NCI-H526 (cell line): ENCODE data around the gene PLXND1.
"Not testable (repeated sequence)": the region's sequence is repeated elsewhere in the genome, so short reads cannot be mapped to it uniquely, and the experiment has no call there.

Experiments
- DNase-seq, 2 experiments: peaks; one replicate each; lab custom pipeline; 2025; lab: John Stamatoyannopoulos, UW

Gene PLXND1

DNA sequence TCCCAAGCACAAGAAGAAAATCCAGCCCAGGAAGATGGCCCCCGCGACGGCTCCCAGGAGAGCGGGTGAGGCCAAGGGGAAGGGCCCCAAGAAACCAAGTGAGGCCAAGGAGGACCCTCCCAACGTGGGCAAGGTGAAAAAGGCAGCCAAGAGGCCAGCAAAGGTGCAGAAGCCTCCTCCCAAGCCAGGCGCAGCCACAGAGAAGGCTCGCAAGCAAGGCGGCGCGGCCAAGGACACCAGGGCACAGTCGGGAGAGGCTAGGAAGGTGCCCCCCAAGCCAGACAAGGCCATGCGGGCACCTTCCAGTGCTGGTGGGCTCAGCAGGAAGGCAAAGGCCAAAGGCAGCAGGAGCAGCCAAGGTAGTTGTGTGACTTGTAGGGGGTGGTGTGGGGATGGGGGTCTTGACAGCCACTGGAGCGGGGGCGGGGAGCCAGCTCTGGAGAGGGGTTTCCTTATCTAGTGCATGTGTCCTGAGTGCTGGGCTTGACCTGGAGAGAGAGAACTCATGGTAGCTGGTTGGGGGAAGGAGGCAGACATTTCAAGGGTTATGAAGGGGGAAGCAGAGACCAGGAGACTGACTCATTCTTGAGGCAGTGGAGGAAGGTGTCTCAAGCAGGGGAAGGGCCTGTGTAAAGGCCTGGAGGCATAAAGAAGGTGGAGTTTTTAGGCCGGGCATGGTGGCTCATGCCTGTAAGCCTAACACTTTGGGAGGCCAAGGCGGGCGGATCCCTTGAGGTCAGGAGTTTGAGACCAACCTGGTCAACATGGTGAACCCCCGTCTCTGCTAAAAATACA is 57.3 kb downstream of the PLXND1 start:
- DNase-seq: no peak

DNA sequence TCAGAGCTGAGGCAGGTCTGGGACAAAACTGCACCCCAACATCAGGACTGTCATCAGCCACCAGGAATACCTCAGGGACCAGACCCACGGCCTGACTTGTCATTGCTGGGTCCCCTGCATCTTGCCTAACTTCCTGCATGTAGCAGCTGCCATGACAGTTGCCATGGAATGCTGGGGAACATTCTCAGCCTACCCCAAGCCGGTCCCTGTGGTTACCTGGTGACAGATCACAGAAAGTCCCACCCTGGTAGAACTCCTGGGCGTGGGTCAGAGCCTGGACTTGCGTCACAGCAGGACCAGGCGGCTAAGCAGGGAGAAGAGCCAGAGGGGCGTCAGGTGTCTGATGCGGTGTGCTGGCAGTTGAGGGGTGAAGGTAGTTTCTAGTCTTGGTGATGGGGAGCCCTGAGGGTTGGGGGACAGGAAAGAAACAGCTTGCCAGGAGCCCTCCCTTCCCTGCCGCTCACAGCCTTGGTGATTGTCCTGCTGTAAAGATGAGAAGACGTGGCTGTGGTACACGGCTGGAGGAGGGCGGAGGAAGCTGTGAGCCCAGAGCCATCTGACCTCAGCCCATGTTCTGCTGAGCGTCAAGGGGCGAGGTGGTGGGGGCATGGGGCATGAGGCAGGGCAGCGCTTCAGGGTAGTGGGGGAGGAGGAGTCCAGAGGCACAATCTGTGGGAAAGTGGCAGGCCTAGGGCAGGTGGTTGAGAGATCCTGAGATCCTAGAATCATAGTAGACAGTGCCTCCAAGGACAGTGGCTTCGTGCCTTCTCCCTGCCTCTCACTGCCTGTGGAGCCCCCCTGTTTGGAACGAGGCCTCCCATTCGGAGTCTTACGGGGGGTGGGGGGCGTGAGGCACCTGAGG is 58.1 kb downstream of the PLXND1 start:
- no peak for DNase-seq

DNA sequence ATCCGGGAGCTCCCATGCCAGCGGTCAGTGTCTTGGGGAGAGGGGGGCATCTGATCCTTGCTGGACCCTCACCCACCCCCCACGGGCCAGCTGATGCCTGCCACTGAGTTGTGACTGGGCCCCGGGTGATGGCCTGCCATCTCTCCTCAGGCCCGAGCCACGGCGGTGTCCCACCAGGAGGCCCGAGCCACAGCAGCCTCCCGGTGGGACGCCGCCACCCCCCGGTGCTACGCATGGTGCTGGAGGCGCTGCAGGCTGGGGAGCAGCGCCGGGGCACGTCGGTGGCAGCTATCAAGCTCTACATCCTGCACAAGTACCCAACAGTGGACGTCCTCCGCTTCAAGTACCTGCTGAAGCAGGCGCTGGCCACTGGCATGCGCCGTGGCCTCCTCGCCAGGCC is 59.2 kb downstream of the PLXND1 start:
- DNase-seq: no peak

DNA sequence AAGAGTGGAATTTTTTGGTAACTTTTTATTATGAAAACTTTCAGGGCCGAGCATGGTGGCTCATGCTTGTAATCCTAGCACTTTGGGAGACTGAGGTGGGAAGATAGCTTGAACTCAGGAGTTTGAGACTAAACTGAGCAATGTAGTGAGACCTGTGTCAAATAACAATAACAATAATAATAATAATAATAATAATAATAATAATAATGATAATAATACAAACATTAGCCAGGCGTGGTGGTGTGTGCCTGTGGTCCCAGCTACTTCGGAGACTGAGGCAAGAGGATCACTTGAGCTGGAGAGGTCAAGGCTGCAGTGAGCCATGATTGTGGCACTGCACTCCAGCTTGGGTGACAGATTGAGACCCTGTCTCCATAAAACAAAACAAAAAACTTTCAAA is 60.5 kb downstream of the PLXND1 start:
- not testable (repeated sequence) for DNase-seq

DNA sequence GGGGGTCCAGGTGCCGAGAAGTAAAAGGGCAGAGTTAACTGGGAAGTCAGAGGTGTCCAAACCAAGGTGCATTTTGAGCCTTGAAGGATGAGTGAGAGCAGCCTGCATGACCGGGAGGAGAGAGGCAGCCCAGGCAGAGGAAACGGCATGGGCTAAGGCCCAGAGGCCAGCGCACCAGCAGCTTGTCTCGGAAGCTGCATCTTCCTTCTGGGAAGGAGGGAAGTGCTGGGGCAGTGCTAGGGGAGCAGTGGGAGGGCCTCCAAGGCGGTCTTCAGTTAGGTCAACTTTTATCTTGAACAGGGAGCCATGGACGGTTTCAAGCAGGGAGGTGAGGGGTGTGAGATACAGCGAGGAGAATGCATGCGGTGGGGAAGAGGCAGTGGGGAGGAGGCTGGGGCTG is 62.5 kb downstream of the PLXND1 start:
- DNase-seq: no peak

DNA sequence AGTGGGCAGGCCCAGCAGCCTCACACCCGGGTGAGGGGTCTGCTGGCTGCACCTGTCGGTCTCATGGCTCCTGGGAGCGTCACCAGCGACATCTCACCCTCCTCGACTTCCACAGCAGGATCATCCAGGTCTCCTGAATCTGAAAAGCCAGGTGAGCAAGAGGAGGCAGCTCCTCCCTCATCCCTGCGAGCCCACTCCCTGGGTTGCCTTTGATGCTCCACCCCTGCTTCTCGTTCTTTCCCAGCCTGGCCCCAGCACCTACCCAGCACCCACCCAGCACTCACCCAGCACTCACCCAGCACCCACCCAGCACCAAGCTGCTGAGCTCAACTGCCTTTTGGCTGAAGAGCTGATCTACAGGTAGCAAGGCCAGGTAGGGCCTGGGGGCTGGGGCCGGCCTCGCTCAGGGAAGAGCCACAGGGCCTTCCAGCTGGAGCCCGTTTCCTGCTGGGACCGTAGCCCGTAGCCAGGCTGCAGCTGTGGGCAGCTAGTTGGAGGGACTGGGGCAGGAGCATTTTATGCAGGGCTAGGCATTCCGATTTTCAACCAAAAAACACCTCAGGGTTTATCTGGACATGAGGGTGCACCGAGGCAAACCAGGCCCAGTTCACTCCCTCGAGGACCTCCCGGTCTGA is 63.2 kb downstream of the PLXND1 start, which contains the start of gene H1-8:
Gene H1-8 (plus strand): TSS at position 20 of the 635 bp plus-strand sequence. CDS start 44 bp downstream, at position 64.
- no peak for DNase-seq

DNA sequence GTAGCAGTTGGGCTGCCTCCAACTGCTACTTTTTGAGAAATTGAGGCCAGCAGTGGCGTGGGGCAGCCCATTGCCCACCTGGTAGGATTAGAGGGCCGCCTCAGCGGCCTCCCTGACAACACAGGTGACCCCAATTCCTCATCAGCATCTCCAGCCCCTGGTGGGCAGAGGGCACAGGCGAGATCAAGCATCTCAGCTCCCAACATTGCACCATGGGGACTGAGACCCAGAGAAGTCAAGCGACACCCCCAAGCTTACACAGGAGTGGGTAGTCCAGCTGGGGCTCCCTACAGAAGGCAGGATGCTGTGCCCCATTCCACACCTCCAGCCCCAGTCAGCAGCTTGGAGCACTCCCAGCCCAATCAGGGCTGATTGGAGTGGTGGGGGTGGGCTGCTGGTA is 63.7 kb downstream of the PLXND1 start:
- DNase-seq: no peak

DNA sequence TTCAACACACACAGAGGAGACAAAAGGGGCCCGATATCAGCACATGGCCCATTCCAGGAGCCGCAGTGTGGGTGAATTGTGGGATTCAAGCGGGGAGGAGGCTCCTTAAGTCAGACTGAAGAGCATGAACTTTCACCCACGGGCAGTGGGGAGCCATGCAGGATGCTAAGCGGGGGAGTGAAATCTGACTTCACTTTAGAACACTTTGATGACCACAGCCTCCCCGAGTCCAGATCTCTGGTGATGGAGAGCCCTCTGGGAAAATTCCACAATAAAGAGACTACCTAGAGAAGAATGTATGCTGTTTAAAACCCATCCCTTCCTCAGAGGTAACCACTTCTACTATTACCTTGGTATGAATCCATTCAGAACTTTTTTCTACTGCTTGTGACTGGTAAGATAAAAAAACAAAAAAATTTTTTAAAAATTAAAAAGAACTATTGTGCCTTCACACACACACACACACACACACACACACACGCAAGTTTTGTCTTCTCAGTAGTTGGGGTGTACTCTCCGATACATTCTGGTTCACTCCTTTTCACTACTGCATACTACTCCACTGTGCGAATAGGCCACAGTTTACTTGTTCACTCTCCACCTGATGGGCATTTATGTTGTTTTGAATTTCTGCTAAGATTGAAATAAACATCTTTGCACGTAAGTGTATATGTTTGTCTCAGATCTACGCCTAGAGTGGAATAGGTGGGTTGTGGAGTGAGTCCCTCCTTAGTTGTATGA is 65.5 kb downstream of the PLXND1 start:
- DNase-seq: no peak

DNA sequence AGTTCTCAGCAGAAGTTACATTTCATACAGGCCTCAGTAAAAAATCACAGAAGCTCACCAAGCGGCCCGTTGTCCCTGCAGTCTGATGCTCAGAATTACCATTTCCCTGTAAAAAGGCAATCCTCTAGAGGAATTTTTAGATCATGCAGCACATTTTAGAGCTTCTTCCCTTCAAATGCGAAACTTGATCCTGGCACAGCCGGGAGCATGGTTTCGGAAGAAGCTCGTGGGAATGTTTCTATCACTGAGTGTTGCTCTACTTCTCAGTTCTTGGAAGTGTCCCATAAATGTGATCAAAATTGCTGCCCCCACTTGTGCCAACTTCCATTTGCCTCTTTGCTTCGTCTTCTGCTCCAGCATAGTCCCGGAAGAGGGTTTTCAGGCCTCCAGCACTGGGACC is 67.3 kb downstream of the PLXND1 start:
- DNase-seq: no peak

DNA sequence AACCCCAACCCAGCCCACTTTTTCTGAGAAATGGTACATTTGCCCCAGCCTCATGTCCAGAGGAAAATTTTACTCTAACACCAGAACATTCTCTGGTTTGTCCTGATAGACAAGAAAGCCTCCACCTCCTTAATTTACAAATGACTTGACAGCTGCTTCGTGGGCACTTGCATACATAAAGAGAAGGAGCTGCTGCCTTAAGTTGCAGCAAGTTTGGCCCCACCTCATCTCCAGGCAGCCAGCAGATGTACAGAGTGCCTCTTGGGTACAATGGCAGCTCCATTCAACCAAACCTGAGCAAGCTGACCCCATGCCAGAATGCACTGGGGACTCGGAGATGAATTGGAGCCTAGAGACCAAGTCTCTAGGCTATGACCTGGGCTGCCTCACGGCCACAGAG is 69.7 kb downstream of the PLXND1 start:
- DNase-seq: no peak

DNA sequence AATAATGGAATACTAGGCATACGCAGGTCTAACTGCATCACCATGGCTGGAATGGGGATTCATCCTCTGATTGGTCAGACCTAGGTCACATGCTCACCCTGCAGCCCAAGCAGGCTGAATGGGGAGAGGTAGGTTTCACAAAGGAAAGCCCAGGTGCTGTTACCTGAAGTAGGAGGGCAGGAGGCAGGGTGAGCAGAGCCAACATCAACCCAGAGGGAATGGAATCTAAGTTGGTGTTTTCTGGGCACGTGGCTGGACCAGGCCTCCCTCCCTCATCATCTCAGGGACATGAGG is 70.2 kb downstream of the PLXND1 start:
- no peak for DNase-seq

DNA sequence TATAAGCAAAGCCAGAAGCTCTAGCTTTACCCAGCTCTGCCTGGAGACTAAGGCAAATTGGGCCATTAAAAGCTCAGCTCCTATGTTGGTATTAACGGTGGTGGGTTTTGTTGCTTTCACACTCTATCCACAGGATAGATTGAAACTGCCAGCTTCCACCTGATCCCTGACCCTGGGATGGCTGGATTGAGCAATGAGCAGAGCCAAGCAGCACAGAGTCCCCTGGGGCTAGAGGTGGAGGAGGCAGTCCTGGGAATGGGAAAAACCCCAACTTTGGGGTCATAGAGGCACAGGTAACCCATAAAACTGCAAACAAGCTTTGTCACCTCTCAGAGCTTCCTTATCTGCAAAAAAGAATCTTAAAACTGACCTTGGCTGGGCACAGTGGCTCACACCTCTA is 71.4 kb downstream of the PLXND1 start:
- no peak for DNase-seq

DNA sequence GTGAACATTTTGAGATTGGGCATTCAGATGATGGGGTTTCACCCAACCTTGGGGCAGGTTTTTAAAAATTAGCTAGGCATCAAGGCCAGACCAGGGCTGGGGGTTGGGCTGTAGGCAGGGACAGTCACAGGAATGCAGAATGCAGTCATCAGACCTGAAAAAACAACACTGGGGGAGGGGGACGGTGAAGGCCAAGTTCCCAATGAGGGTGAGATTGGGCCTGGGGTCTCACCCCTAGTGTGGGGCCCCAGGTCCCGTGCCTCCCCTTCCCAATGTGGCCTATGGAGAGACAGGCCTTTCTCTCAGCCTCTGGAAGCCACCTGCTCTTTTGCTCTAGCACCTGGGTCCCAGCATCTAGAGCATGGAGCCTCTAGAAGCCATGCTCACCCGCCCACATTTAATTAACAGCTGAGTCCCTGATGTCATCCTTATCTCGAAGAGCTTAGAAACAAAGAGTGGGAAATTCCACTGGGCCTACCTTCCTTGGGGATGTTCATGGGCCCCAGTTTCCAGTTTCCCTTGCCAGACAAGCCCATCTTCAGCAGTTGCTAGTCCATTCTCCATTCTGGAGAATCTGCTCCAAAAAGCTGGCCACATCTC is 71.9 kb downstream of the PLXND1 start:
- no peak for DNase-seq

DNA sequence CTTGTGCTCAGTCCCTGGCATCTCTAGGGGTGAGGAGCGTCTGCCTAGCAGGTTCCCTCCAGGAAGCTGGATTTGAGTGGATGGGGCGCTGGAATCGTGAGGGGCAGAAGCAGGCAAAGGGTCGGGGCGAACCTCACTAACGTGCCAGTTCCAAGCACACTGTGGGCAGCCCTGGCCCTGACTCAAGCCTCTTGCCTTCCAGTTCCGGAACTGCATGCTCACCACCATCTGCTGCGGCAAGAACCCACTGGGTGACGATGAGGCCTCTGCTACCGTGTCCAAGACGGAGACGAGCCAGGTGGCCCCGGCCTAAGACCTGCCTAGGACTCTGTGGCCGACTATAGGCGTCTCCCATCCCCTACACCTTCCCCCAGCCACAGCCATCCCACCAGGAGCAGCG is 73.1 kb downstream of the PLXND1 start:
- no peak for DNase-seq

DNA sequence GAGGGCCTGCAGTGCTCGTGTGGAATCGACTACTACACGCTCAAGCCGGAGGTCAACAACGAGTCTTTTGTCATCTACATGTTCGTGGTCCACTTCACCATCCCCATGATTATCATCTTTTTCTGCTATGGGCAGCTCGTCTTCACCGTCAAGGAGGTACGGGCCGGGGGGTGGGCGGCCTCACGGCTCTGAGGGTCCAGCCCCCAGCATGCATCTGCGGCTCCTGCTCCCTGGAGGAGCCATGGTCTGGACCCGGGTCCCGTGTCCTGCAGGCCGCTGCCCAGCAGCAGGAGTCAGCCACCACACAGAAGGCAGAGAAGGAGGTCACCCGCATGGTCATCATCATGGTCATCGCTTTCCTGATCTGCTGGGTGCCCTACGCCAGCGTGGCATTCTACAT is 74.2 kb downstream of the PLXND1 start:
- DNase-seq: no peak

DNA sequence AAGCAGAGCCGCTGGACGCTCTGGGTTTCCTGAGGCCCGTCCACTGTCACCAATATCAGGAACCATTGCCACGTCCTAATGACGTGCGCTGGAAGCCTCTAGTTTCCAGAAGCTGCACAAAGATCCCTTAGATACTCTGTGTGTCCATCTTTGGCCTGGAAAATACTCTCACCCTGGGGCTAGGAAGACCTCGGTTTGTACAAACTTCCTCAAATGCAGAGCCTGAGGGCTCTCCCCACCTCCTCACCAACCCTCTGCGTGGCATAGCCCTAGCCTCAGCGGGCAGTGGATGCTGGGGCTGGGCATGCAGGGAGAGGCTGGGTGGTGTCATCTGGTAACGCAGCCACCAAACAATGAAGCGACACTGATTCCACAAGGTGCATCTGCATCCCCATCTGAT is 74.8 kb downstream of the PLXND1 start:
- DNase-seq: no peak

DNA sequence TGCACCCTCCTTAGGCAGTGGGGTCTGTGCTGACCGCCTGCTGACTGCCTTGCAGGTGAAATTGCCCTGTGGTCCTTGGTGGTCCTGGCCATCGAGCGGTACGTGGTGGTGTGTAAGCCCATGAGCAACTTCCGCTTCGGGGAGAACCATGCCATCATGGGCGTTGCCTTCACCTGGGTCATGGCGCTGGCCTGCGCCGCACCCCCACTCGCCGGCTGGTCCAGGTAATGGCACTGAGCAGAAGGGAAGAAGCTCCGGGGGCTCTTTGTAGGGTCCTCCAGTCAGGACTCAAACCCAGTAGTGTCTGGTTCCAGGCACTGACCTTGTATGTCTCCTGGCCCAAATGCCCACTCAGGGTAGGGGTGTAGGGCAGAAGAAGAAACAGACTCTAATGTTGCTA is 75.7 kb downstream of the PLXND1 start:
- no peak for DNase-seq

DNA sequence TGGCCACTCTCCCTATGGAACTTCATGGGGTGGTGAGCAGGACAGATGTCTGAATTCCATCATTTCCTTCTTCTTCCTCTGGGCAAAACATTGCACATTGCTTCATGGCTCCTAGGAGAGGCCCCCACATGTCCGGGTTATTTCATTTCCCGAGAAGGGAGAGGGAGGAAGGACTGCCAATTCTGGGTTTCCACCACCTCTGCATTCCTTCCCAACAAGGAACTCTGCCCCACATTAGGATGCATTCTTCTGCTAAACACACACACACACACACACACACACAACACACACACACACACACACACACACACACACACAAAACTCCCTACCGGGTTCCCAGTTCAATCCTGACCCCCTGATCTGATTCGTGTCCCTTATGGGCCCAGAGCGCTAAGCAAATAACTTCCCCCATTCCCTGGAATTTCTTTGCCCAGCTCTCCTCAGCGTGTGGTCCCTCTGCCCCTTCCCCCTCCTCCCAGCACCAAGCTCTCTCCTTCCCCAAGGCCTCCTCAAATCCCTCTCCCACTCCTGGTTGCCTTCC is 76.2 kb downstream of the PLXND1 start:
- DNase-seq: no peak

DNA sequence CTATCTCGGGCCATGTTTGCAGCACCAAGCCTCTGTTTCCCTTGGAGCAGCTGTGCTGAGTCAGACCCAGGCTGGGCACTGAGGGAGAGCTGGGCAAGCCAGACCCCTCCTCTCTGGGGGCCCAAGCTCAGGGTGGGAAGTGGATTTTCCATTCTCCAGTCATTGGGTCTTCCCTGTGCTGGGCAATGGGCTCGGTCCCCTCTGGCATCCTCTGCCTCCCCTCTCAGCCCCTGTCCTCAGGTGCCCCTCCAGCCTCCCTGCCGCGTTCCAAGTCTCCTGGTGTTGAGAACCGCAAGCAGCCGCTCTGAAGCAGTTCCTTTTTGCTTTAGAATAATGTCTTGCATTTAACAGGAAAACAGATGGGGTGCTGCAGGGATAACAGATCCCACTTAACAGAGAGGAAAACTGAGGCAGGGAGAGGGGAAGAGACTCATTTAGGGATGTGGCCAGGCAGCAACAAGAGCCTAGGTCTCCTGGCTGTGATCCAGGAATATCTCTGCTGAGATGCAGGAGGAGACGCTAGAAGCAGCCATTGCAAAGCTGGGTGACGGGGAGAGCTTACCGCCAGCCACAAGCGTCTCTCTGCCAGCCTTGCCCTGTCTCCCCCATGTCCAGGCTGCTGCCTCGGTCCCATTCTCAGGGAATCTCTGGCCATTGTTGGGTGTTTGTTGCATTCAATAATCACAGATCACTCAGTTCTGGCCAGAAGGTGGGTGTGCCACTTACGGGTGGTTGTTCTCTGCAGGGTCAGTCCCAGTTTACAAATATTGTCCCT is 76.9 kb downstream of the PLXND1 start:
- no peak for DNase-seq

DNA sequence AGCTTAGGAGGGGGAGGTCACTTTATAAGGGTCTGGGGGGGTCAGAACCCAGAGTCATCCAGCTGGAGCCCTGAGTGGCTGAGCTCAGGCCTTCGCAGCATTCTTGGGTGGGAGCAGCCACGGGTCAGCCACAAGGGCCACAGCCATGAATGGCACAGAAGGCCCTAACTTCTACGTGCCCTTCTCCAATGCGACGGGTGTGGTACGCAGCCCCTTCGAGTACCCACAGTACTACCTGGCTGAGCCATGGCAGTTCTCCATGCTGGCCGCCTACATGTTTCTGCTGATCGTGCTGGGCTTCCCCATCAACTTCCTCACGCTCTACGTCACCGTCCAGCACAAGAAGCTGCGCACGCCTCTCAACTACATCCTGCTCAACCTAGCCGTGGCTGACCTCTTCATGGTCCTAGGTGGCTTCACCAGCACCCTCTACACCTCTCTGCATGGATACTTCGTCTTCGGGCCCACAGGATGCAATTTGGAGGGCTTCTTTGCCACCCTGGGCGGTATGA is 77.8 kb downstream of the PLXND1 start, which contains the start of gene RHO:
Gene RHO (plus strand): TSS at position 51 of the 512 bp plus-strand sequence. CDS start 95 bp downstream, at position 146.
- no peak for DNase-seq
